Measurements from ENCODE around the gene NOL11.
"Not testable (repeated sequence)": the region's sequence is repeated elsewhere in the genome, so short reads cannot be mapped to it uniquely, and the experiment has no call there.

Gene NOL11

GRCh38 chr17:67717624-67718324, at the start of gene NOL11:
NOL11 (plus strand) TSS chr17:67717936; CDS start chr17:67717948, 12 bp downstream.
- peak; percentile 86 to 97 for DNase-seq

DNA sequence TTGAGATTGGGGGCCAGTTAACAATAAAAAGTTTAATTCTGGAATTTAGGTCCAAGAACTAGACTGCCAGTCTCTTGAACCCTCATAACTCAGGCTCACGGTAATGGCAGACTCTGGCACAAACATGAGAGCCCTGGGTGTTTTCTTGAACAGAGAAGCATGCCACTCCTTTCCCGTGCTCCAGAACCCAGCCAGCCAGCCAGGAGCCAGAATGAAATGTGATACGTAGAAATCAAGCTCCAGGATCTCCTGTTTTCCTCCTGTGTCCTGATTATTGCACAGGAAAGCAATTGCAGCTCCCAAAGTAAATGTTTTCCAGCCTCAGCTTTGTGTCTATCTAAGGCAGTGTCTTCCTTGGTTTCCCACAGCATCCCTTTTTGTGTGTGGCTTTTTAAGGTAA, 46.2 kb upstream of the NOL11 start:
- DNase-seq: peak; percentile 11 to 62

DNA sequence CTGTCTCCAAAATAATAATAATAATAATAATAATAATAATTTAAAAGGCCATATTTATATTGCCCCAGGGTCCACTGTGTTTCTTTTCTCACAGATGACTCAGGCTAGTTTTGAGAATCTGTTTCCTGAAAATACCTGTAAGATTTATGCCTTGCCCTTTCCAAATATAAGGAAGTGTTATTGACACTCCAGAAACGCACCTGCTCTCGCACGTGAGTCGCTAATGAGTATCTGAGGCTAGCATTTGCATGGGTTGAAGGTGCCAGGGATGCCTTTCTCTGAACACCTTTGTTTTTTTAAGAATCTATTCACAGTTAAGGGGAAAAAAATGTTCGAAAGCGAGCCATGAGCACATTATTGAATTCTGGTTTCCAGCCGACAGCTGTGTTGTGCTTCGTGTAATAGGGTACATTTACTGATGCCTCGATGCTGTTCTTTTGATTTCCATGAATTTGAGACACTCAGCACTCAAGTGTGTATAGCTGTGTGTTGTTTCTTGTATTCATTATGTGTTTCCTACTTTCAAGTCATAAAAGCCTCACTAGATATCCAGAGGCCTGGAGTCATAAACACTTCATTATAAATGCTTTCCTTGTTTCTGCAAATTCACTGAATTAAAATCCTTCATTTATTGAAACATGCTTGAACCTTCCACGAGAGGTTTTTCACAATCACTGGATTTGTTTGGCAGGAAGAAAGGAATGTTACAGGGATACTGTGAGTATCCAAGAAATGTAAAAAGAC, 45.0 kb upstream of the NOL11 start:
- peak; percentile 35 to 70 for DNase-seq

GRCh38 chr17:67675481-67675880, 42.3 kb upstream of the NOL11 start:
- DNase-seq: no peak

DNA sequence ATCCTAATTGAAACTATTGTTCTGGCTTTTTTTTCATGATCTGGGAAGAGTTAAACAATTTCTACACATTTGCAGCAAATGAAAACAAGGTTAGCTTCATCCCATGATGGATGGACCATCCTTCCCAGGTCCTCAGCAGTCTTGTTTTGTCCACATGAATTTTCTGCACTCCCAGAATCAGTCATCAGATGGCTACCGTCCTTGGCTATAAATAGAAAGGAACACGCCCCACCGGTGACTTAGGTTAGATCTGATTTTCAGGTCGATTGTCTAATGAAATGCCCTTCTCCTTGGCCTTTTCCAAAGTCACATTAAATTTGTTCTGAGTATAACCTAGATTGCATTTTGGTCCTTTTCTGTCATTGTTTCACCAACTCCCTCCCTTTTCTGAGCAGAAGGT, 41.4 kb upstream of the NOL11 start:
- DNase-seq: no peak

GRCh38 chr17:67678414-67678813, 39.3 kb upstream of the NOL11 start:
- DNase-seq: no peak

GRCh38 chr17:67679225-67679624, 38.5 kb upstream of the NOL11 start:
- DNase-seq: no peak

GRCh38 chr17:67679721-67680120, 38.0 kb upstream of the NOL11 start:
- no peak for DNase-seq

GRCh38 chr17:67680445-67681224, 37.1 kb upstream of the NOL11 start:
- no peak for DNase-seq

DNA sequence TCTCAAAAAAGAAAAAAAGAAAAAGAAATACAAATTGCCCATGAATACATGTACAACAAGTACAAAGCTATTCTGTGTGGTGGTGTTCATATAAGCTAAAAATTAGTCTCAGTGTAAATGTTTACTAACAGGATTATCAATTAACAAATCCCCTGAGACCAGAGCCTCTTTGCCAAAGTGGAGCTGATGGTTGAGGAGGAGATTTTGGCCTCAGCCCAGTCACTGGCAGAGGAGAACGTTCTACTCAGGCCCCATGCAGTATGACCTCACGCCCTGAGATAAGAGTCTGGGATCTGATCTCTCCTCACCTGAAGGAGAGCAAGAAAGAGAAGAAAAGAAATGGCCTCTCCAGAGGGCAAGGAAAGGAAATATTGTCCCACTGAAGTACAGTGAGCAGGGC, 35.5 kb upstream of the NOL11 start:
- no peak for DNase-seq

DNA sequence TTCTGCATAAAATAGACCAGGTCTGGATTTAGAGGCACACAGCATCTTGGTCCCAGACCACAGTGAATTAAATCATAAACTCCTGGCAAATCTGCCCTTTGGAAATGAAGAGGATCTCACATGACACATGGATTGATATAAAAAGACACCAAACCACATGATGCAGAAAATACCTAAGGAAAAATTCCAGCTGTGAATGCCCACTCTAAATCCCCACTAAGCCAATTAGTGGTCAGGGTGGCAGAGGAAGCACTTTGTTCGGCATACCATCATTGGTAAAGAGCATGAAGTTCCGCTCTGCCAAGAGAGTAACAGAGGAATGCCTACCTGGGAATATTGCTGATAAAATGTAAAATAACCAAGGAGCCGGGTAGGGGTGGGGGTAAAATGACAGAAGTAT, 32.4 kb upstream of the NOL11 start:
- no peak for DNase-seq

- DNase-seq: no peak
These were observed 31.5 kb upstream of the NOL11 start for GRCh38 chr17:67686241-67686640.

DNA sequence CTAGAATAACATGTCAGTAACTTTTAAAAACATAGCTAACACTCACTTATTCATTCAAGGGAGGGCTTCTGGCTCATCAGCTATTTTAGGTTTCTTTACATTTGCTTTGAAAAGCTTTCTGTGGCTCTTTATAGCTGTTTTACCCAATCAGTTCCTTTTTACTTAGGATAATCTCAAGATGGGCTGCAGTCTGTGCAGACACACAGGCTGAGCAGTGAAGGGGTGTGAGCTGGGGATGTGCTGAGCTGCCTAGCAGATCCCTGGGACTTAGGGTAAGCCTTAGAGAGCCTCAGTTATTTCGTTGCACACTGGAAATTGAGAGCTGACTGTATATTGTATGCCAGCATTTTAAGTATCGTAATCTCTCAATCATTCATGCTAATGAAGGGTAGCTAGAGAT, 30.2 kb upstream of the NOL11 start:
- DNase-seq: no peak

- DNase-seq: peak; percentile 38 to 47
These were observed 28.1 kb upstream of the NOL11 start for GRCh38 chr17:67689534-67690177.

- no peak for DNase-seq
These were observed 23.9 kb upstream of the NOL11 start for GRCh38 chr17:67693811-67694210.

DNA sequence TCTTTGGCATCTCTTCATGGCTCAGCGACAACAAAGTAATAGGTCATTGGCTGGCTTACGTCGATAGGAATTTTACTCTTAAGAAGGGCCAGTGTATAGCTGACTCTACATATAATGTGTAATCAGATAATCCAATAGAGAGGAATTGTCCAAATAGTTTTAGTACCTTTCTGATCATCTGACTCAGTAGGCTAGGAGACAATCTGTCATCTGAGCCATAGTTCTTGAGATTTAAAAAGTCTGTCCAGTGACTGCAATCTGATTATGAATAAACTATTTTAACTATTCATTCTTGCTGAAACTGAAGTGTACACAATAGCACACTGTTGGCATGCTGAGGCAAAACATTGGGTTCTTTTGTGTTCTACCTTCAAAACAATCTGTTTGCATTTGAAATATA, 21.4 kb upstream of the NOL11 start:
- DNase-seq: no peak

DNA sequence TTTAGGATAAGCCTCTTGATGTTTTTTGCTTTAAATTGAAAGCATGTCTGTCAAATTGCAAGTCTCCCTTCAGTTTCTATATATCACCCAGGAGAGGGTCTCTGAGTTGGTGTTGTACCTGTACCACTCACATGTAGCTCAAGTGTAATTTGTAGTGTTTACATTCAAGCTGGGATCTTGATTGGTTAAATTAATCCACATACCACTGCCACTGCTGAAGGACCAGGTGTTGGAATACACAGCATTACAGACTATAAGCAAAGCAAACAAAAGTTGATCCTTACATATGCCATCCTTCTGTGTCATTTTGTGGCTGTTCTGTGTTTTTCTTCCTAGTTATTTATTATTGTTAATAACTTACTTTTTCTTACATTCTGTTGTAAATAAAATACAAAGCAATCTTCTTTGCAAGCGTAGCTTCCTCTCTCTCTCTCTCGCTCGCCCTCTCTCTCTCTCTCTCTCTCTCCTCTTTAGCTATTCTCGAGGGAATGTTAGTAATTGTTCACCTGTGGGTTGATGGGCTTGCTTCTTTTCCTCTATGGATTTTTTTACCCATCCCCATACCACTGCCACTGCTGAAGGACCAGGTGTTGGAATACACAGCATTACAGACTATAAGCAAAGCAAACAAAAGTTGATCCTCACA, 20.8 kb upstream of the NOL11 start:
- peak; percentile 25 to 50 for DNase-seq

GRCh38 chr17:67700037-67700724, 17.6 kb upstream of the NOL11 start:
- DNase-seq: no peak

- no peak for DNase-seq
These were observed 17.0 kb upstream of the NOL11 start for GRCh38 chr17:67700725-67701119.

- not testable (repeated sequence) for DNase-seq
These were observed 14.9 kb upstream of the NOL11 start for GRCh38 chr17:67702861-67703260.

DNA sequence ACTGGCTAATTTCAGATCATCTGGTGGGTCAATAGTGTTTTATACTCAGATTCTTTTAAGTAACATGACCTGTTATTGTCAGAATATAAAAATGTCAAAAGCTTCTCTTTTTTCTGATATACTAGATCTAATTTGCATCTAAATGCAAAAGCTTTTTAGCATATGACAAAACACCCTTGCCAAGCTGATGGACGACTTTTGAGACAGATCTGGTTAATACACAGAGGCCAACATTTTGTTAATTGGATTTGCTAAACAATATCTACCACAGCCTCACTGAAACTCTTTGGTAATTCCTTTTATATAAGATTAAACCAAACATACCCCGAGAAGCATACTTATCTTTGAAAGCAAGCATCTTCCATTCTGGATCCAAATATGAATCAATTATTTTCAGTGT, 10.3 kb upstream of the NOL11 start:
- DNase-seq: no peak

GRCh38 chr17:67708378-67708777, 9.4 kb upstream of the NOL11 start:
- no peak for DNase-seq
